ENCODE measurements around the gene DPP6.

Gene DPP6

DNA sequence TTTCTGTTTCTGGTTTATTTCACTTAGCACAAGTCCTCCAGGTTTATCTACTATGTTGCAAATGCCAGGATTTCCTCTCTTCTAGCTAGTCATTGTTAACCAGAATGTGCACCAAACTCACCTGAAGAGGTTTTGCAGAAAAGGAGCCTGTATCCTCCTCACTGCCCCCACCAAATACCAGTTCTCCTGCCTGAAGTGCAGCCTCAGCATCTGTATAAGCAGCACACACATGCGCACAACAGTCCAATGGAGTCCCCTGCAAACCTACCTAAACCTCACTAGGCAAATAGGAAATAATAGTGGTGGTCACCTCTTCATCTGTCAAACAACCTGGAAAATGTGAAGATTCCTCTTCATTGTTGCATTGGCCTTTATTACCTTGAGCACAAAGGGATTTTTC lies 712.9 kb downstream of the DPP6 start:
- Histone ChIP-seq H2AFZ (ENCODE audit: low read length) (no peak overlapping the region), H3K9me3 (ENCODE audit: insufficient read depth, low read depth, low read length) (peaks cover 9% of the 10 kb centered on the region; the same call in 1 of the 2 replicates), H3K79me2 (ENCODE audit: insufficient read depth, low read length) (no peaks in the 10 kb centered on the region), H3K36me3 (ENCODE audit: insufficient read depth, low read length) (no peaks in the 10 kb centered on the region), H3K4me3 (ENCODE audit: low read length, poor library complexity, severe bottlenecking) (no peak overlapping the region), H3K4me2 (ENCODE audit: low read depth, low read length, poor library complexity, severe bottlenecking) (no peak overlapping the region), H3K27me3 (ENCODE audit: insufficient read depth, low read length, poor library complexity, severe bottlenecking) (no peaks in the 10 kb centered on the region), H4K20me1 (ENCODE audit: insufficient read depth, low read length, poor library complexity, severe bottlenecking) (no peaks in the 10 kb centered on the region), H3K9me2 (replicated peaks; ENCODE audit: low read depth, low read length) (no peaks in the 10 kb centered on the region), H3K4me1 (ENCODE audit: insufficient read depth, low read length, poor library complexity, severe bottlenecking) (no peaks in the 10 kb centered on the region), H3K9ac (ENCODE audit: low read depth, low read length, poor library complexity, severe bottlenecking) (no peak overlapping the region), H3F3A (ENCODE audit: low read depth) (no peaks in the 10 kb centered on the region)
- TF ChIP-seq EZH2phosphoT487 (IDR thresholded peaks at IDR 0.05; ENCODE audit: borderline replicate concordance) (no peak), CTCF (conservative IDR thresholded peaks at IDR 0.05; ENCODE audit: low read length) (no peak)

DNA sequence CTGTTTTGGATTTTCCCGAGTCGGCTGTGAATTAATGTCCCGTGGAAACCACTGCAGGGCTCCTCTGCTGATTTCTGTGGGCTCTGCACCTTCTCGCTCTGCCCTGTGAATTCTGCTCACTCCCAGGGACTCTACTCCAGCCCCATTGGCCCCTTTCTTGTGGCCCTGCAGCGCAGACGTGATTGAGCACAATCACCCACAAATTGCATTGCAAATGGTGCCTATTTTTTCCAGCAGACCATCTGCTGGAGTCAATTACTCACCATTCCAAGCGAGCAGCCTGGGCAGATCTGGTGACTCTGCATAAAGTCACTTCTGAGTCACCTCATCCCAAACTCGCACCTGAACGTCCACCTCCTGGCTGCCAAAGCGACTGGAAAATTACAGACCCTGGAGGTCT lies 714.9 kb downstream of the DPP6 start:
- Histone ChIP-seq H3K9me3 (ENCODE audit: insufficient read depth, low read depth, low read length) (peaks cover 9% of the 10 kb centered on the region; the same call in 1 of the 2 replicates), H3K9me2 (replicated peaks; ENCODE audit: low read depth, low read length) (no peaks in the 10 kb centered on the region), H3K4me2 (ENCODE audit: low read depth, low read length, poor library complexity, severe bottlenecking) (no peak overlapping the region), H4K20me1 (ENCODE audit: insufficient read depth, low read length, poor library complexity, severe bottlenecking) (no peaks in the 10 kb centered on the region), H3K27me3 (ENCODE audit: insufficient read depth, low read length, poor library complexity, severe bottlenecking) (no peaks in the 10 kb centered on the region), H3K4me3 (ENCODE audit: low read length, poor library complexity, severe bottlenecking) (no peak overlapping the region), H3K36me3 (ENCODE audit: insufficient read depth, low read length) (no peaks in the 10 kb centered on the region), H3F3A (ENCODE audit: low read depth) (no peaks in the 10 kb centered on the region), H3K9ac (ENCODE audit: low read depth, low read length, poor library complexity, severe bottlenecking) (no peak overlapping the region), H3K4me1 (ENCODE audit: insufficient read depth, low read length, poor library complexity, severe bottlenecking) (no peaks in the 10 kb centered on the region), H2AFZ (ENCODE audit: low read length) (no peak overlapping the region), H3K79me2 (ENCODE audit: insufficient read depth, low read length) (no peaks in the 10 kb centered on the region)
- TF ChIP-seq CTCF (conservative IDR thresholded peaks at IDR 0.05; ENCODE audit: low read length): no peak
- no peak for TF ChIP-seq EZH2phosphoT487 (IDR thresholded peaks at IDR 0.05; ENCODE audit: borderline replicate concordance)

DNA sequence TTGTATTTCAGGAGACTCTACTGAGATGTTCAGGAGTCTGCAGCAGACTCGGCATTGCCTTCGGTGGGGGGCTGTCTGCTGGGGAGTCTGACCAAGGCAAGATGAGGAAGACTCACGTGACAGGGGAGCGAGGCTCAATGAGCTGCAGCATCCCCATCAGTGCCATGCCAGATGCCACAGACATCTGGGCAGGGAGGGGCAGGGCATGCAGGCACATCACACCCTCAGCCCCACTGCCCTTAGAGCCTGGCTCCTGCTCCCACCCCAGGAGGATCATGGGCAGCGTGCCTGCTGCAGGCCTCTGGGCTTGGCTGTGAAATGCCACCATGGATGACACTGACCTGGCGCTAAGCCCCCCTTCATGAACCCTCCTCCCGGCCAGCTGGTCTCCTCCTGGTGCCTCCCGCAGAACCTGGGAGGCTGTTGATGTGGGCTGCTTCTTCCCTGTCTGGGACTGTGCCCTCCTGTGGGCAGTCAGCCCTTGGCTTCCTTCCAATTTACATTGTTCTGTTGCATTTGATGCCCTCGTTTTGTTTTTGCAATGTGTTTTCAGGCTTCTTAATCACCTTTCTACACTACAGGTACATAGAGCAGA lies 715.7 kb downstream of the DPP6 start:
- Histone ChIP-seq H4K20me1 (ENCODE audit: insufficient read depth, low read length, poor library complexity, severe bottlenecking) (no peaks in the 10 kb centered on the region), H3K9me3 (ENCODE audit: insufficient read depth, low read depth, low read length) (peaks cover 9% of the 10 kb centered on the region; the same call in 1 of the 2 replicates), H3K4me3 (ENCODE audit: low read length, poor library complexity, severe bottlenecking) (no peak overlapping the region), H3F3A (ENCODE audit: low read depth) (no peaks in the 10 kb centered on the region), H3K4me2 (ENCODE audit: low read depth, low read length, poor library complexity, severe bottlenecking) (no peak overlapping the region), H3K36me3 (ENCODE audit: insufficient read depth, low read length) (no peaks in the 10 kb centered on the region), H3K27me3 (ENCODE audit: insufficient read depth, low read length, poor library complexity, severe bottlenecking) (no peaks in the 10 kb centered on the region), H2AFZ (ENCODE audit: low read length) (no peak overlapping the region), H3K9me2 (replicated peaks; ENCODE audit: low read depth, low read length) (no peaks in the 10 kb centered on the region), H3K4me1 (ENCODE audit: insufficient read depth, low read length, poor library complexity, severe bottlenecking) (no peaks in the 10 kb centered on the region), H3K79me2 (ENCODE audit: insufficient read depth, low read length) (no peaks in the 10 kb centered on the region), H3K9ac (ENCODE audit: low read depth, low read length, poor library complexity, severe bottlenecking) (no peak overlapping the region)
- no peak for TF ChIP-seq CTCF (conservative IDR thresholded peaks at IDR 0.05; ENCODE audit: low read length)
- TF ChIP-seq EZH2phosphoT487 (IDR thresholded peaks at IDR 0.05; ENCODE audit: borderline replicate concordance): no peak

Measured in Loucy (cell line).